Cortex of kidney (tissue), 1 donor: ENCODE data around the gene ELP5.

Experiments used
- DNase-seq: peaks from one replicate; lab custom pipeline; 2025; lab: John Stamatoyannopoulos, UW

ELP5 gene

DNA sequence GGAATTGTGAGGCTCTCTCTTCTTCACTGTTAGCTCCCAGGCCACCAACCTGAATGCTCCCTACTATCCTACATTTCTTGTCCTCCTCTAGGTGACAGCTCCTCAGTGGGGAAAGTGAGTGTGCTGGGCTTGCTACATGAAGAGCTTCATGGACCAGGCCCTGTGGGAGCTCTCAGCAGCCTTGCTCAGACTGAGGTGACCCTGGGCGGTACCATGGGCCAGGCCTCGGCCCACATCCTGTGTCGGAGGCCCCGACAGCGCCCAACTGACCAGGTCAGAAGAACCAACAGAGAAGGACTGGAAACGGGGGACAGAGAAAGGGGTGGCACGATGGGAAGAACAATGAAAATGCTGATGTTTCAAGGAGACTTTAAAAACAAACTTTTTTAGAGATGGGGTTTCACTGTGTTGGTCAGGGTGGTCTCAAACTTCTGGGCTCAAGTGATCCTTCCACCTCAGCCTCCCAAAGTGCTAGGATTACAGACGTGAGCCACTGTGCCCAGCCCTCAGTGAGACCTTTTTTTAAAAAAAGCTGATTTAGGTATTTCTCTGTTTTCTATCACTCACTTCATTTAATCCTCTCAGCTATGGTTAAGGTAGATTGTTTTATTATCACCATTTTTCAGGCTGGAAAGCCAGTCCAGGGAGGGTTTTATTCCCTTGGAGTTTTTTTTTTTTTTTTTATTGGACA, 4.9 kb downstream of the ELP5 start:
- no peak for DNase-seq

DNA sequence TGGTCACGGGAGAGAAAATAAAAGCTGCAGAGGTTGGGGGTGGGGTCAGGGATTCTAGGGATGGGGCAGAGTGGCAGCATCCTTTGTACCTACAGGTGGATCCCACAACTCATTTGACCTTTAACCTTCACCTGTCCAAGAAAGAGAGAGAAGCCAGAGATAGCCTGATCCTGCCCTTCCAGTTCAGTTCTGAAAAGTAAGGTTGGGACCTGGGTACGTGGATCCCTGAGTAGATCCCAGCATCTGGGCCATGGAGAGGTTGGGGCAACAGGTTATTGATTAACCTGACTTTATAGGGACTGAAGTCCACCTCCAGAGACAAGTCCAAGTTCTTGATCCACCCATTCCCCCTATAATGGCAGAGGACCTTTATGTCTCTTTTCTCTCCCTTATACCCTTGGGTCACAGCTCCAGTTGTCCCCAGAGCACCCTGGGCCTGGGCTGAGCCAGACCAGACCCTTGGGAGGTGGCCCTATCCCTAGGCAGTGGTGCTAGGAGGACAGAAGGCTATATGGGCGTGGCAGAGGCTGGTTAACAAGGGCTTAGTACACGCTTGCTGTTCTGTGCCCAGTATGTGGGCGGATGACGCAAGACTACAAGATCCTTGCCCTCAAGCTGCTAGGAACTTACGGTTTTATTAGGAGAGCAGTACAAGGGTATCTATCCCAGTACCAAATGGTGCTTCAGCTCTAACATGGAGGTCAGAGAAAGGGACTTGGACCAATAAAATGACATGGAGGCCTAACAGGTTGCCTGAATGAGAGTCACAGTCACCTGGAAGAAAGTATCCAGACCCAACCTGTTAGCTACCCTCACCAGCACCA, 6.9 kb downstream of the ELP5 start:
- DNase-seq, result no peak

DNA sequence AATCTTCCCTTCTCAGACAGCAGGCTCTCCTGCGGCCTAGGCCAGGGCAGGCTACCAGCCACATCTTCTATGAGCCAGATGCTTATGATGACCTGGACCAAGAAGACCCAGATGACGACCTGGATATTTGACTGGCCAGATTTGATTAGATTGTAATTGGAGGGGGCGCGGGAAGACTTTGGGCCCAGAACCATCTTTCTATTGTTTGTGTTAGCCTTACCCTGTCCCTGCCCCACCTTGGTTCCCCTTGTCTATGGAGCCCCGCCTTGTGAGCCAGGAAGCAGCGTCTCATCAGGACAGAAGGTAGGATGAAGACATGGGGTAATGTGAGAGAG, 7.5 kb downstream of the ELP5 start:
- no peak for DNase-seq

DNA sequence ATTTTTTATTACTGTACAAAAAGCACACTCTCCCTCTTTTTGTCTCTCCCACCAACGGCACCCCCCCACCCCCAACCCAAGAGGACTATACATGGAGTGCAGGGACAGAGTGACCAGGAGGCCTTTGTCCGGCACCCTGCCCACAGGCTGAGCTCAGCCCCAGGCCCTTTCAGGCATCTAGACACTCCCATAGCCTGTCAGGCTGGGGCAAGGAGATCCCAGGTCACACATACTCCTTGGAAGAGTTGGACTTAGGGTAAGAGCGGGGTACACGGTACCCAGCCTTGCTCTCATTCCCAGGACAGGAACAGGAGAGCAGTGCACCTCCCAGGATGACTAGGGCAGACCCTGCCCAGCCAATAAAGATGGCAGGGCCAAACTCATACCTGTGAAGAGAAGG, 8.1 kb downstream of the ELP5 start:
- DNase-seq, result no peak

GRCh38 chr17:7260651-7261378, 8.8 kb downstream of the ELP5 start:
- no peak for DNase-seq

GRCh38 chr17:7261379-7262191, 9.6 kb downstream of the ELP5 start:
- no peak for DNase-seq

DNA sequence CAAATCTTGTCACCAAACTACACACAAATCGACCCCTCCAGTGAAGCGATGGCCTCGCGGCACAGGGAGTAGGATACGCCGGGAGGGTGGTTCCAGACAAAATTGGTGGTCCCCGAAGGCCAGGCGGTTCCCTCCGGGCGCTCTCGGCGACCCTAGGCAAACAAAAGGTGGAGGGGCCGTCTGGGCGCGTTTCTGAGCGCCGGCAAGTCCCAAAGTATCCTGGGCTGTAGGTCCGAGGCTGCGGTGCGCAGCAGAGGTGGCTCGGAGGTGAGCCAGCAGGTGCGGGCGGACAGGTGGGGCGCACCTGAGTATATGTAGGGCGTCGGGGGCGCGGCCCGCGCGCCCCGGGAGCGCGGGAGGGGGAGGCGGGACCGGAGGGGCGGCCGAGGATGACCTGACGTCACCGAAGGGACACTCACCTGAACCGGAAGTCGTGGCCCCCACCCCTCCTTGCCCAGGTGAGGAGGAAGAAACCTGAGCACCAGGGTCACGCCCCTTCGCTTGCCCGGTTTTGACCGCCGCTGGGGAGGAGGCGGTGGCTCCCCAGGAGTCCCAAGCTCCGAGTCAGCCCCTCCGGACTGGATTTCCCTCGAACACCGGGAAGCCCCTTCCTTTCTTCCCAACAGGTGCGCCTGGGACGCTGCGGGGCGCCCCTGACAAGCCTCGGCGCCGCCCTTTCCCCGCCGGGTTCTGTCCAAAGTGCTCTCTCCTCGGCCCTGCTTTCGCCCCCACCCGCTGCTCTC, 10.3 kb downstream of the ELP5 start, which contains the start of gene CLDN7:
Gene CLDN7 (minus strand): TSS at position 287 of the 743 bp plus-strand sequence. CDS start 435 bp downstream, outside the sequence.
- DNase-seq, result no peak

DNA sequence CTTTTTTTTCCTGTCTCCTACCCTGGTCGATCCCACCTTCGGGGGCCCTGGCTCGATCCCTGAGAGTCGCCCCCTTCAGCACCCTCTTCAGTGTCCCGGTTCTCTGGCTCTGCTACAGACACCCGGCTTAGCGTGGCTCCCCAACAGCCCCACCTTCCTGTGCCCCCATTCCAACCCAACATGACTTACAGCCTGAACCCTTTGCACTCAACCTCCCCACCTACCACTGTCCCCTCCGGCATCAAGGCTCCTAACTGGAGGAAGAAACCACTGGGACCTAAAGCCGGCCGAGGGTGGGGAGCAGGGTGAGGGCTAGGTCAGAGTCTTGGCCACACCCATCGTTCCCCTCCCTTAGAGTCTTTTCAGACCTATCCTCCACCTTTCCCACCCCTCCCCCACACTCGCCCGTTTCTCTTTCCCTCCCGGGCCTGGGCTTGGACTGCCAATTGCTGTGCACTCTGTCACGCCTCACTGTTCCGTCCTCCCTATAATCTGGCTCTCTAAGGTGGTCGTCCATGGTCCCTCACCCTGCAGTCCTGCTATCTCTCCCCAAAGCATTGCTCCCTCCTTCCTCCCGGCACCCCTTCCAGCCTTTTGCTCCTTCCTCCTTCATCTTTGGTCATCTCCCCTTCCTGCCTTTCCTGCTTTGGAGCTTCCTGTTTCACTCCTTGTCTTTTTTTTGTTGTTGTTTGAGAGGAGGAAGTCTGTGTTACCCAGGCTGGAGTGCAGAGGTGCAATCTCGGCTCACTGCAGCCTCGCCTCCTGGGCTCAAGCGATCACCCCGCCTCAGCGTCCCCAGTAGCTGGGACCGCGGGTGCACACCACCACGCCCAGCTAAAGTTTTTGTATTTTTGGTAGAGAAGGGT, 11.2 kb downstream of the ELP5 start:
- no peak for DNase-seq

DNA sequence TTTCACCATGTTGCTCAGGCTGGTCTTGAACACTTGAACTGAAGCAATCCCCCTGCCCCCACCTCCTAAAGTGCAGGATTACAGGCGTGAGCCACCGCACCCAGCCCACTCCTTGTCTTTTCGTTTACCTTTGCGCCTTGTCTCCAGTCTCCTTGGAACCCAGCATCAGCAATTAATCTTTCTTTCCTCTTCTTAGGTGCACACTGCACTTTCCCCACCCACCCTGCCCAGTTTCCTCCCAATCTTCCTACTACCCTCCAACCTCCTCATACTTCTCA, 11.7 kb downstream of the ELP5 start:
- DNase-seq, result no peak

DNA sequence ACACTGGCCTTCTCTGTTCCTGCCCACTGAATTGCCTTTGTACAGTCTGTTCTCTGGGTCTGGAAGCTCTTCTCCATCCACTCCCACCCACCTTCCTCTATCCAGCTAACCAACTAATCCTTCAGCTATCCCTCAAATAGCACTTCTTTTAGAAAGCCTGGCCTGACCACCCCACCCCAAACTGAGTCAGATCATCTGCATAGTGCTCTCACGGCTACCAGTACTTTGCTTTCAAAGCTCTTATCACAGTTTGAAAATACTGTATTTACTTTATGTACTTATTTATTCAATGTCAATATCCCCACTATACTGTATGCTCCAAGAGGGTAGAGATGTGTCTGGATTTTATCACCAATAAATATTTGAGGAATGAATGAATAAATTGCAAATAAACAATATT, 14.8 kb downstream of the ELP5 start:
- no peak for DNase-seq

DNA sequence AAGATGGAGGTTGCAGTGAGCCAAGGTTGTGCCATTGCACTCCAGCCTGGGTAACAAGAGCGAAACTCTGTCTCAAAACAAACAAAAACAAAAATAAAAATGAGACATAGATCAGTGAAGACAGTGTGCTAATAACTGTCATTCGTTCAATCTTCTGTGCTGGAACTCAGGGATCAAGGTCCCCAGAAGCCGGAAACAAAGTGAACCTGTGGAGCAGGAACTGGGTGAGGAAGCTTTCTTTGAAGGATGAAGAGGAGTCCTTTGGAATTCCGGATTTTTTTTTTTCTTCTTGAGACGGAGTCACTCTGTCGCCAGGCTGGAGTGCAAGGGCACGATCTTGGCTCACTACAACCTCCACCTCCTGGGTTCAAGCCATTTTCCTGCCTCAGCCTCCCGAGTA, 27.4 kb downstream of the ELP5 start:
- no peak for DNase-seq

- DNase-seq, result no peak
These were observed 28.6 kb downstream of the ELP5 start for GRCh38 chr17:7280519-7281073.

DNA sequence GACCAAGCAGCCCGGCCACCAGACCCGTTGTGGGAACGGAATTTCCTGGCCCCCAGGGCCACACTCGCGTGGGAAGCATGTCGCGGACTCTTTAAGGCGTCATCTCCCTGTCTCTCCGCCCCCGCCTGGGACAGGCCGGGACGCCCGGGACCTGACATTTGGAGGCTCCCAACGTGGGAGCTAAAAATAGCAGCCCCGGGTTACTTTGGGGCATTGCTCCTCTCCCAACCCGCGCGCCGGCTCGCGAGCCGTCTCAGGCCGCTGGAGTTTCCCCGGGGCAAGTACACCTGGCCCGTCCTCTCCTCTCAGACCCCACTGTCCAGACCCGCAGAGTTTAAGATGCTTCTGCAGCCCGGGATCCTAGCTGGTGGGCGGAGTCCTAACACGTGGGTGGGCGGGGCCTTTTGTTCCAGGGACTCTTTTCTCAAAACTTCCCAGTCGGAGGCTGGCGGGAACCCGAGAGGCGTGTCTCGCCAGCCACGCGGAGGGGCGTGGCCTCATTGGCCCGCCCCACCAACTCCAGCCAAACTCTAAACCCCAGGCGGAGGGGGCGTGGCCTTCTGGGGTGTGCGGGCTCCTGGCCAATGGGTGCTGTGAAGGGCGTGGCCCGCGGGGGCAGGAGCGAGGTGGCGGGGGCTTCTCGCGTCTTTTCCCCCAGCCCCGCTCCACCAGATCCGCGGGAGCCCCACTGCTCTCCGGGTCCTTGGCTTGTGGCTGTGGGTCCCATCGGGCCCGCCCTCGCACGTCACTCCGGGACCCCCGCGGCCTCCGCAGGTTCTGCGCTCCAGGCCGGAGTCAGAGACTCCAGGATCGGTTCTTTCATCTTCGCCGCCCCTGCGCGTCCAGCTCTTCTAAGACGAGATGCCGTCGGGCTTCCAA, 29.3 kb downstream of the ELP5 start, which contains the start of gene SLC2A4:
Gene SLC2A4 (plus strand): TSS at position 645 of the 879 bp plus-strand sequence. CDS start 217 bp downstream, at position 862.
- no peak for DNase-seq

- DNase-seq, result no peak
These were observed 30.1 kb downstream of the ELP5 start for GRCh38 chr17:7281953-7282751.

- DNase-seq, result no peak
These were observed 30.8 kb downstream of the ELP5 start for GRCh38 chr17:7282752-7283321.

GRCh38 chr17:7283471-7284216, 31.6 kb downstream of the ELP5 start:
- DNase-seq, result no peak

DNA sequence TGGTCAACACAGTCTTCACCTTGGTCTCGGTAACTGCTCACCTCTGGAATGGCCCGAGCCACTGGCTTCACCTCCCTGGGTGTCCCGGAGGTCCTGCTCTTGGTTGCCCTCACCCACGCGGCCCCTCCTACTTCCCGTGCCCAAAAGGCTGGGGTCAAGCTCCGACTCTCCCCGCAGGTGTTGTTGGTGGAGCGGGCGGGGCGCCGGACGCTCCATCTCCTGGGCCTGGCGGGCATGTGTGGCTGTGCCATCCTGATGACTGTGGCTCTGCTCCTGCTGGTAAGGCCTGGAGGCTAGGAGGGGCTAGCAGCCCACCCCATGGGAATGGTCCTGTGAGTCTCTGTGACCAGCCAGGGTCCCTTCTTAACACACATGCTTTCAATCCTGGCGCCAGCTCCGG, 32.9 kb downstream of the ELP5 start:
- no peak for DNase-seq
